ENCODE results near the gene FGF2.

DNA sequence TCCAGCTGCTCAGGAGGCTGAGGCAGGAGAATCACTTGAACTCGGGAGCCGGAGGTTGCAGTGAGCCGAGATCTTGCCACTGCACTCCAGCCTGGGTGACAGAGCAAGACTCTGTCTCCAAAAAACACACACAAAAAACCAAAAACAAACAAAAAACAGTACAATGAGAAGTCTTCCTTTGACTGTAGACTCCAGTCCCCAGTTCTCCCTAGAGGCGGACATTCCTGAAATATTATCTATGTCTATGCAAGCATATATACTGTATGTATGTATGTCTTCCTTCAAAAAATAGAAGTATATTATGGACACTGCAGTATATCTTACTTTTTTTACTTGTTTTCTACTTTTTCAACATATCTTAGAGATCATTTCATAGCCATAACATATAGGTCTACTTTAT is 10.2 kb upstream of the FGF2 start:
- TF ChIP-seq, protein P1, sequence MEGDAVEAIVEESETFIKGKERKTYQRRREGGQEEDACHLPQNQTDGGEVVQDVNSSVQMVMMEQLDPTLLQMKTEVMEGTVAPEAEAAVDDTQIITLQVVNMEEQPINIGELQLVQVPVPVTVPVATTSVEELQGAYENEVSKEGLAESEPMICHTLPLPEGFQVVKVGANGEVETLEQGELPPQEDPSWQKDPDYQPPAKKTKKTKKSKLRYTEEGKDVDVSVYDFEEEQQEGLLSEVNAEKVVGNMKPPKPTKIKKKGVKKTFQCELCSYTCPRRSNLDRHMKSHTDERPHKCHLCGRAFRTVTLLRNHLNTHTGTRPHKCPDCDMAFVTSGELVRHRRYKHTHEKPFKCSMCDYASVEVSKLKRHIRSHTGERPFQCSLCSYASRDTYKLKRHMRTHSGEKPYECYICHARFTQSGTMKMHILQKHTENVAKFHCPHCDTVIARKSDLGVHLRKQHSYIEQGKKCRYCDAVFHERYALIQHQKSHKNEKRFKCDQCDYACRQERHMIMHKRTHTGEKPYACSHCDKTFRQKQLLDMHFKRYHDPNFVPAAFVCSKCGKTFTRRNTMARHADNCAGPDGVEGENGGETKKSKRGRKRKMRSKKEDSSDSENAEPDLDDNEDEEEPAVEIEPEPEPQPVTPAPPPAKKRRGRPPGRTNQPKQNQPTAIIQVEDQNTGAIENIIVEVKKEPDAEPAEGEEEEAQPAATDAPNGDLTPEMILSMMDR (IDR thresholded peaks at IDR 0.05), result no peak
- TF ChIP-seq POLR2A (IDR thresholded peaks at IDR 0.05) (no peak), POLR2AphosphoS5 (IDR thresholded peaks at IDR 0.05) (no peak), EP300 (IDR thresholded peaks at IDR 0.05) (no peak)
